Naive B cell (primary cell): Measurements from ENCODE around the gene GPR32. TPM values are rescaled to one million over a fixed set of nuclear protein-coding genes. Genes with fewer than 3 reads are reported as not detected.
"Not testable (repeated sequence)": the region's sequence is repeated elsewhere in the genome, so short reads cannot be mapped to it uniquely, and the experiment has no call there.

Experiments used
- ATAC-seq, 2 donors: fragments of 150-1000 bp; cut with Tn5 transposase; 2 replicates each; pipeline ENCODE4 v1.10.0; 2021; ENCODE audit warnings: low read depth in 2 of 2, mild to moderate bottlenecking in 2 of 2, moderate library complexity in 2 of 2
- DNase-seq: peaks from one replicate; pipeline ENCODE4 v3.0.0; 2022
- H3K27ac Mint-ChIP-seq, 6 donors: one replicate each; pipeline ENCODE4 v1.8.0; 2020 to 2022; ENCODE audit warnings: mild to moderate bottlenecking in 6 of 6, mixed read lengths in 6 of 6, moderate library complexity in 5 of 6, inconsistent platforms in 2 of 6
- H3K27me3 Mint-ChIP-seq, 3 donors: one replicate each; pipeline ENCODE4 v1.8.0; 2021 to 2022; ENCODE audit warnings: mixed read lengths in 3 of 3, mild to moderate bottlenecking in 1 of 3
- H3K36me3 Mint-ChIP-seq, 2 donors: one replicate each; pipeline ENCODE4 v1.8.0; 2020 to 2022; ENCODE audit warnings: mixed read lengths in 2 of 2, inconsistent platforms in 1 of 2, mild to moderate bottlenecking in 1 of 2
- H3K4me1 Mint-ChIP-seq, 3 donors: one replicate each; pipeline ENCODE4 v1.8.0; 2020 to 2022; ENCODE audit warnings: mixed read lengths in 3 of 3, inconsistent platforms in 1 of 3, mild to moderate bottlenecking in 1 of 3, moderate library complexity in 1 of 3
- H3K4me3 Mint-ChIP-seq, 8 donors: one replicate each; pipeline ENCODE4 v1.8.0; 2020 to 2022; ENCODE audit warnings: mild to moderate bottlenecking in 8 of 8, mixed read lengths in 8 of 8, moderate library complexity in 8 of 8, inconsistent platforms in 2 of 8
- H3K9me3 Mint-ChIP-seq, 7 donors: one replicate each; pipeline ENCODE4 v1.8.0; 2020 to 2022; ENCODE audit warnings: mixed read lengths in 7 of 7, mild to moderate bottlenecking in 5 of 7, inconsistent platforms in 2 of 7, moderate library complexity in 1 of 7
- polyA plus RNA-seq, 6 donors: library from polyadenylated mRNA; unstranded; fragments of 300-500 nt; fragmentation: Illumina TruSeq; gene quantifications; one replicate each; pipeline ENCODE4 v1.2.3, GENCODE V29; 2021; ENCODE audit warnings: low read depth in 6 of 6

Gene GPR32
- polyA plus RNA-seq, 6 donors from 2014 or later: not detected

- Mint-ChIP-seq H3K27me3 (peaks cover 45 to 79% (median 58%) of the 10 kb centered on the region in 3 donors), H3K27ac (no peak overlapping the region), H3K36me3 (peaks cover 0 to 8% of the 10 kb centered on the region in 2 donors), H3K9me3 (peaks cover 0 to 4% (median 0%) of the 10 kb centered on the region in 7 donors), H3K4me1 (no peaks in the 10 kb centered on the region), H3K4me3 (no peak overlapping the region)
- ATAC-seq: no peak
- DNase-seq: no peak
Measured at GRCh38 chr19:50735869-50736268, 34.4 kb upstream of the GPR32 start.

GRCh38 chr19:50736338-50736737, 33.9 kb upstream of the GPR32 start:
- peaks cover 0 to 8% of the 10 kb centered on the region in 2 donors for H3K36me3 Mint-ChIP-seq
- DNase-seq: no peak
- no peak overlapping the region for H3K27ac Mint-ChIP-seq
- peaks cover 46 to 80% (median 58%) of the 10 kb centered on the region in 3 donors for H3K27me3 Mint-ChIP-seq
- peaks cover 0 to 4% (median 0%) of the 10 kb centered on the region in 7 donors for H3K9me3 Mint-ChIP-seq
- no peaks in the 10 kb centered on the region for H3K4me1 Mint-ChIP-seq
- no peak for ATAC-seq
- no peak overlapping the region for H3K4me3 Mint-ChIP-seq

DNA sequence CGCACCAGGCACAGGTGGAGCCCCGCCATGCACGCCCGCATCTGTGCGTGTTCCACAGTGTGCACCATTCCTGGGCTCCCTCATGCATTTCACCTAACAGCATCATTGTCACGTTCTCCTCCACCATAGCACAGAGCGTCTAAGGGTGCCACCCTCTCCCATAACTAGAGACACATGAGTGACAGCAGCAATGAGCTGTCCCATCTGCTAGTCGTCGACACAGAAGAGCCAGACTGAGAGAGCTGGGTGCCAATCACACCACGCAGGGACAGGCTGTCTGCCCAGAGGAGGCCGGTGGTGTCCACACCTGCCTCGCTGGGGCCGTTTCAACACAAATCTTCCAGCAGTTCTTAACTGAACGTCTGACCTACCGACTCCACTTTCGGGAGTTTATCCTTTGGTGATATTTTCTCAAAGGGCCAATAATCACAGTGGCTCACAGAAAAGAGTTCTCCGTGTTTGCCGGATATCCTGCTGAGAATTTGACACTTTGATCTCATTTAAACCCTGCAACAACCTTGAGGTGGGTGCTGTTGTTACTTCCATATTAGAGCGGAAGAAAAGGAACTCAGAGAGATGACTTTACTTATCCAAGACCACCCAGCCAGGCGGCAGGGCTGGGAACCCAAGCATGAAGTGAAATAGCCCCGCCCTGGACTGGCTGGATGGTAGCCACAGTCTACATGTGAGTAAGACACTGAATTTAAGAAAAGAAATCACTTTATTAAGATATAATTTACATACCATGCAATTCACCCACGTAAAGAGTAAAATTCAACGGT, 30.9 kb upstream of the GPR32 start:
- Mint-ChIP-seq H3K36me3 (peaks cover 0 to 8% of the 10 kb centered on the region in 2 donors), H3K9me3 (peaks cover 0 to 4% (median 0%) of the 10 kb centered on the region in 7 donors), H3K4me3 (no peak overlapping the region), H3K27me3 (peaks cover 43 to 73% (median 55%) of the 10 kb centered on the region in 3 donors), H3K4me1 (no peaks in the 10 kb centered on the region), H3K27ac (peak overlapping the region in 2 of 6 donors; percentile 39 to 84)
- ATAC-seq (no peak), DNase-seq (no peak)

GRCh38 chr19:50739914-50740426, 30.3 kb upstream of the GPR32 start:
- Mint-ChIP-seq H3K36me3 (peaks cover 0 to 8% of the 10 kb centered on the region in 2 donors), H3K27me3 (peaks cover 43 to 80% (median 55%) of the 10 kb centered on the region in 3 donors), H3K9me3 (peaks cover 0 to 4% (median 0%) of the 10 kb centered on the region in 7 donors), H3K27ac (peak overlapping the region in 1 of 6 donors; percentile 27), H3K4me3 (no peak overlapping the region), H3K4me1 (no peaks in the 10 kb centered on the region)
- DNase-seq (no peak), ATAC-seq (no peak)

GRCh38 chr19:50741179-50741933, 28.9 kb upstream of the GPR32 start:
- Mint-ChIP-seq H3K27me3 (peaks cover 36 to 80% (median 55%) of the 10 kb centered on the region in 3 donors), H3K9me3 (peaks cover 0 to 3% (median 0%) of the 10 kb centered on the region in 7 donors), H3K27ac (peak overlapping the region in 1 of 6 donors; percentile 67), H3K4me3 (no peak overlapping the region), H3K4me1 (no peaks in the 10 kb centered on the region), H3K36me3 (peaks cover 0 to 5% of the 10 kb centered on the region in 2 donors)
- ATAC-seq (no peak), DNase-seq (no peak)

DNA sequence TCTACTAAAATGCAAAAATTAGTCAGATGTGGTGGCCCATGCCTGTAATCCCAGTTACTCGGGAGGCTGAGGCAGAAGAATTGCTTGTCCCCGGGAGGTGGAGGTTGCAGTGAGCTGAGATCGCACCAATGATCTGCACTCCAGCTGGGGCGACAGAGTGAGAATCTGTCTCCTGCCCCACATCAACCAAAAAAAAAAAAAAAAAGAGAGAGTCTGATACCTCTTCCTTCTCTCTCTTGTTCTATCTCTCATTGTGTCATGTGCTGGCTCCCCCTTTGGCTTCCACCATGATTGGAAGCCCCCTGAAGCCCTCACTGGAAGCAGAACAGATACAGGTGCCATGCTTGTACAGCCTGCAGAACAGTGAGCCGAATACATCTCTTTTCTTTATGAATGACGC, 26.7 kb upstream of the GPR32 start:
- DNase-seq (no peak), ATAC-seq (no peak)
- Mint-ChIP-seq H3K36me3 (no peaks in the 10 kb centered on the region), H3K27me3 (peaks cover 27 to 69% (median 46%) of the 10 kb centered on the region in 3 donors), H3K27ac (no peak overlapping the region), H3K4me1 (no peaks in the 10 kb centered on the region), H3K4me3 (no peak overlapping the region), H3K9me3 (peaks cover 0 to 2% (median 0%) of the 10 kb centered on the region in 7 donors)

GRCh38 chr19:50745221-50745620, 25.0 kb upstream of the GPR32 start:
- peaks cover 0 to 2% (median 0%) of the 10 kb centered on the region in 7 donors for H3K9me3 Mint-ChIP-seq
- ATAC-seq (no peak), DNase-seq (no peak)
- H3K4me1 Mint-ChIP-seq: no peaks in the 10 kb centered on the region
- no peaks in the 10 kb centered on the region for H3K36me3 Mint-ChIP-seq
- H3K27me3 Mint-ChIP-seq: peaks cover 18 to 56% (median 34%) of the 10 kb centered on the region in 3 donors
- H3K27ac Mint-ChIP-seq: no peak overlapping the region
- no peak overlapping the region for H3K4me3 Mint-ChIP-seq

DNA sequence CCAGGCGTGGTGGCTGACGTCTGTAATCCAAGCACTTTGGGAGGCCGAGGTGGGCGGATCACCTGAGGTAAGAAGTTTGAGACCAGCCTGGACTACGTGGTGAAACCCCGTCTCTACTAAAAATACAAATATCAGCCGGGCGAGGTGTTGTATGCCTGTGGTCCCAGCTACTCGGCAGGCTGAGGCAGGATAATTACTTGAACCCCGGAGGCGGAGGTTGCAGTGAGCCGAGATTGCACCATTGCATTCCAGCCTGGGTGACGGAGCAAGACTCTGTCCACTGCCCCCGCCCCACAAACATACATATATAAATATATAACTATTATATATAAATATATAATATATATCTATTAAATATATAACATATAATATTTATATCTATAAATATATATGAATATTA, 23.1 kb upstream of the GPR32 start:
- not testable (repeated sequence) for H3K27ac Mint-ChIP-seq, ATAC-seq, H3K4me3 Mint-ChIP-seq, DNase-seq, H3K9me3 Mint-ChIP-seq, H3K4me1 Mint-ChIP-seq, H3K36me3 Mint-ChIP-seq
- peaks cover 7 to 48% (median 18%) of the 10 kb centered on the region in 3 donors for H3K27me3 Mint-ChIP-seq

- H3K4me1 Mint-ChIP-seq: no peaks in the 10 kb centered on the region
- ATAC-seq (no peak), DNase-seq (no peak)
- H3K27ac Mint-ChIP-seq: no peak overlapping the region
- H3K4me3 Mint-ChIP-seq: no peak overlapping the region
- H3K9me3 Mint-ChIP-seq: peaks cover 0 to 2% (median 0%) of the 10 kb centered on the region in 7 donors
- no peaks in the 10 kb centered on the region for H3K36me3 Mint-ChIP-seq
- H3K27me3 Mint-ChIP-seq: peaks cover 0 to 44% (median 20%) of the 10 kb centered on the region in 3 donors
Measured at GRCh38 chr19:50749490-50749889, 20.8 kb upstream of the GPR32 start.

- H3K4me3 Mint-ChIP-seq: no peak overlapping the region
- no peak overlapping the region for H3K27ac Mint-ChIP-seq
- no peaks in the 10 kb centered on the region for H3K36me3 Mint-ChIP-seq
- ATAC-seq (no peak), DNase-seq (no peak)
- peaks cover 0 to 2% (median 0%) of the 10 kb centered on the region in 7 donors for H3K9me3 Mint-ChIP-seq
- H3K4me1 Mint-ChIP-seq: no peaks in the 10 kb centered on the region
- peaks cover 3 to 44% (median 25%) of the 10 kb centered on the region in 3 donors for H3K27me3 Mint-ChIP-seq
Measured at GRCh38 chr19:50750010-50750409, 20.3 kb upstream of the GPR32 start.

DNA sequence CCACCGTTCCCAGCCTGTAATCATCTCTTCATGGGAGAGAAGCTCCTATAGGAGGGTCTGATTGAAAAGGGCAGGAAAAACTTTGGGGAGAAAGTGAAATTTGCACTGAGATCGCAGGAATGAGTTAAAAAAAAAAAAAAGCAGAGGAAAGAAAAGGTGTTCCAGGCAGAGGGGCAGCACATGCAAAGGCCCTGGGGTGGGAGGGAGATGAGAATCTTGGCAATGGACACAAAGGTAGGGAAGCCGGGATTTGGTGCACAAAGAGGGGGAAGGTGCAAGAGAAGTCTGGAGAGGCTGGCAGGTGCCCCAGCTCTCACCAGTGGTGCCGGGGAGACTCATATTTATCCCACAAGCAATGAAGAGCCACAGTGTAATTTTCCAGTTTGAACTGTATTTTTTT, 16.4 kb upstream of the GPR32 start:
- H3K27me3 Mint-ChIP-seq: peaks cover 6 to 56% (median 37%) of the 10 kb centered on the region in 3 donors
- no peaks in the 10 kb centered on the region for H3K36me3 Mint-ChIP-seq
- no peak overlapping the region for H3K27ac Mint-ChIP-seq
- H3K9me3 Mint-ChIP-seq: no peaks in the 10 kb centered on the region
- no peaks in the 10 kb centered on the region for H3K4me1 Mint-ChIP-seq
- H3K4me3 Mint-ChIP-seq: peak overlapping the region in 1 of 8 donors; percentile 35
- no peak for DNase-seq
- no peak for ATAC-seq

GRCh38 chr19:50756244-50756643, 14.0 kb upstream of the GPR32 start:
- not testable (repeated sequence) for DNase-seq, H3K27ac Mint-ChIP-seq, H3K36me3 Mint-ChIP-seq, H3K4me1 Mint-ChIP-seq, H3K9me3 Mint-ChIP-seq, ATAC-seq, H3K4me3 Mint-ChIP-seq
- H3K27me3 Mint-ChIP-seq: peaks cover 9 to 52% (median 37%) of the 10 kb centered on the region in 3 donors

- peaks cover 9 to 44% (median 37%) of the 10 kb centered on the region in 3 donors for H3K27me3 Mint-ChIP-seq
- ATAC-seq, H3K4me3 Mint-ChIP-seq, DNase-seq, H3K36me3 Mint-ChIP-seq, H3K9me3 Mint-ChIP-seq, H3K27ac Mint-ChIP-seq, H3K4me1 Mint-ChIP-seq: not testable (repeated sequence)
Measured at GRCh38 chr19:50757624-50758023, 12.6 kb upstream of the GPR32 start.
